Measurements from ENCODE around the gene SUSD3. TPM values are rescaled to one million over a fixed set of nuclear protein-coding genes. Genes with fewer than 3 reads are reported as not detected.
A peak's percentile ranks its signal among the peaks of the same experiment; 100 is the strongest.

SUSD3 gene
- total RNA-seq, 2 donors from 2014 or later: 0.95 to 2.0 TPM

GRCh38 chr9:93127395-93127911 is 69.0 kb downstream of the SUSD3 start:
- intact Hi-C loops (cut with DNase I, micrococcal nuclease): no loop called here
- ATAC-seq (no peak), DNase-seq (peak; percentile 8 to 29)

GRCh38 chr9:93128011-93128714 is 69.7 kb downstream of the SUSD3 start:
- DNase-seq (peak in 1 of 2 donors; percentile 22), ATAC-seq (no peak)
- intact Hi-C loops (cut with DNase I, micrococcal nuclease): no loop called here

GRCh38 chr9:93128715-93129224 is 70.3 kb downstream of the SUSD3 start:
- DNase-seq (no peak), ATAC-seq (no peak)
- intact Hi-C loops (cut with DNase I, micrococcal nuclease): no loop called here

GRCh38 chr9:93129286-93129685 is 70.8 kb downstream of the SUSD3 start:
- ATAC-seq: no peak
- intact Hi-C loops (cut with DNase I, micrococcal nuclease): no loop called here
- DNase-seq: no peak

GRCh38 chr9:93129691-93130500 is 71.4 kb downstream of the SUSD3 start:
- intact Hi-C loops (cut with DNase I, micrococcal nuclease): no loop called here
- no peak for DNase-seq
- ATAC-seq: no peak

- no peak for DNase-seq
- no peak for ATAC-seq
- intact Hi-C loops (cut with DNase I, micrococcal nuclease): no loop called here
Measured at GRCh38 chr9:93130861-93131481, 72.5 kb downstream of the SUSD3 start.

GRCh38 chr9:93131599-93132286 is 73.2 kb downstream of the SUSD3 start:
- DNase-seq (no peak), ATAC-seq (no peak)
- intact Hi-C loops (cut with DNase I, micrococcal nuclease): no loop called here

- ATAC-seq (peak; percentile 24), DNase-seq (peak; percentile 58 to 64)
- intact Hi-C loops (cut with DNase I, micrococcal nuclease): no loop called here
Measured at GRCh38 chr9:93132287-93132927, 73.9 kb downstream of the SUSD3 start.

- DNase-seq: peak in 1 of 2 donors; percentile 52
- intact Hi-C loops (cut with DNase I, micrococcal nuclease): no loop called here
- ATAC-seq: peak; percentile 3
Measured at GRCh38 chr9:93132946-93133680, 74.6 kb downstream of the SUSD3 start.

- peak; percentile 82 to 89 for DNase-seq
- peak; percentile 80 for ATAC-seq
- intact Hi-C loops (cut with DNase I, micrococcal nuclease): no loop called here
Measured at GRCh38 chr9:93133681-93134014, 75.1 kb downstream of the SUSD3 start.

GRCh38 chr9:93134015-93134739 is 75.7 kb downstream of the SUSD3 start, which contains the start of gene NINJ1:
Gene NINJ1 (minus strand): TSS chr9:93134251. CDS start chr9:93134217, 34 bp downstream.
- intact Hi-C loops (cut with DNase I, micrococcal nuclease): no loop called here
- peak; percentile 69 to 77 for DNase-seq
- ATAC-seq: peak; percentile 81

Other genes with a start within 250 kb of the SUSD3 start
- 1 to 10 TPM; 5.1 to 6.0 TPM for gene ZNF484, start 180.7 kb upstream of the SUSD3 start, total RNA-seq
- gene FGD3, start 111.2 kb upstream of the SUSD3 start, total RNA-seq: 1 to 10 TPM; 3.6 to 4.3 TPM
- gene CARD19, start 37.5 kb downstream of the SUSD3 start, total RNA-seq: 10 to 100 TPM; 41.5 to 62.2 TPM
- 10 to 100 TPM; 17.7 to 30.8 TPM for gene NINJ1, start 75.5 kb downstream of the SUSD3 start, total RNA-seq
- gene WNK2, start 125.4 kb downstream of the SUSD3 start, total RNA-seq: 100 to 1,000 TPM; 161 to 279 TPM